Mesothelial cell of epicardium (in vitro differentiated cells): ENCODE results near the gene AAMP. TPM values are rescaled to one million over a fixed set of nuclear protein-coding genes. Genes with fewer than 3 reads are reported as not detected.
A peak's percentile ranks its signal among the peaks of the same experiment; 100 is the strongest.
"Not testable (repeated sequence)": the region's sequence is repeated elsewhere in the genome, so short reads cannot be mapped to it uniquely, and the experiment has no call there.

Experiments
- DNase-seq, 2 experiments: peaks; one replicate each; pipeline ENCODE4 v3.0.0; 2021; ENCODE audit warnings: low spot score in 2 of 2; ENCODE audit not compliant: unreplicated experiment in 2 of 2
- H3K27ac Mint-ChIP-seq: 2 replicates; pipeline ENCODE4 v1.8.0; 2021; ENCODE audit warnings: mixed read lengths
- H3K27me3 Mint-ChIP-seq: 2 replicates; pipeline ENCODE4 v1.8.0; 2021; ENCODE audit warnings: low read depth, mixed read lengths
- H3K36me3 Mint-ChIP-seq: 2 replicates; pipeline ENCODE4 v1.8.0; 2021; ENCODE audit warnings: mixed read lengths
- H3K4me1 Mint-ChIP-seq: 2 replicates; pipeline ENCODE4 v1.8.0; 2021; ENCODE audit warnings: mixed read lengths
- H3K4me3 Mint-ChIP-seq: 2 replicates; pipeline ENCODE4 v1.8.0; 2021; ENCODE audit warnings: mild to moderate bottlenecking, moderate library complexity, mixed read lengths
- H3K9me3 Mint-ChIP-seq: 2 replicates; pipeline ENCODE4 v1.8.0; 2021; ENCODE audit warnings: mixed read lengths
- total RNA-seq: library from RNA; stranded (reverse); gene quantifications from 3 replicates; pipeline ENCODE4 v1.2.1, GENCODE V29; 2021
- TF ChIP-seq, protein P1 (sequence below): fragments of 200-600 bp; sonication (generic); IDR thresholded peaks from one replicate; pipeline ENCODE4 v1.5.0; 2021; ENCODE audit warnings: antibody characterized with exemption; ENCODE audit not compliant: unreplicated experiment

Gene AAMP
- total RNA-seq, 1 donor from 2014 or later: 66.6 TPM

DNA sequence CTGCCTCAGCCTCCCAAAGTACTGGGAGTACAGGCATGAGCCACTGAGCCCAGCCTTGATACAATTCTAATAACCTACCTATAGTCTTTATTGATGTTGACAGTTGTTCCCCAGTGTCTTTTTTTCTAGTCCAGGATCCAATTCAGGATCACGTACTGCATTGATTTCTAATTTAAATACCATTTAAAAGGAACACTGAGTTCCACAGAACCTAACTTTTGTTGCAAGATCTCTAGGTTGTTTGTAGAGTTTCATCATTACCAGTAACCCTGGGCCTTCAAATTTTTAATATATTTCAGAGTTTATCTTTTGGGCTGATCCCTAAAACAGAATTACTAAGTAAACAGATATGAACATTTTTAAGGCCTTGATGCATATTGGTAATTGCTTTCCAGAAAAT is 43.4 kb upstream of the AAMP start:
- H3K27ac Mint-ChIP-seq: peak overlapping the region; percentile 82
- no peaks in the 10 kb centered on the region for H3K36me3 Mint-ChIP-seq
- peaks cover 51% of the 10 kb centered on the region for H3K4me1 Mint-ChIP-seq
- H3K9me3 Mint-ChIP-seq: no peaks in the 10 kb centered on the region
- no peak for DNase-seq
- H3K27me3 Mint-ChIP-seq: no peaks in the 10 kb centered on the region
- H3K4me3 Mint-ChIP-seq: no peak overlapping the region
- TF ChIP-seq, protein P1, sequence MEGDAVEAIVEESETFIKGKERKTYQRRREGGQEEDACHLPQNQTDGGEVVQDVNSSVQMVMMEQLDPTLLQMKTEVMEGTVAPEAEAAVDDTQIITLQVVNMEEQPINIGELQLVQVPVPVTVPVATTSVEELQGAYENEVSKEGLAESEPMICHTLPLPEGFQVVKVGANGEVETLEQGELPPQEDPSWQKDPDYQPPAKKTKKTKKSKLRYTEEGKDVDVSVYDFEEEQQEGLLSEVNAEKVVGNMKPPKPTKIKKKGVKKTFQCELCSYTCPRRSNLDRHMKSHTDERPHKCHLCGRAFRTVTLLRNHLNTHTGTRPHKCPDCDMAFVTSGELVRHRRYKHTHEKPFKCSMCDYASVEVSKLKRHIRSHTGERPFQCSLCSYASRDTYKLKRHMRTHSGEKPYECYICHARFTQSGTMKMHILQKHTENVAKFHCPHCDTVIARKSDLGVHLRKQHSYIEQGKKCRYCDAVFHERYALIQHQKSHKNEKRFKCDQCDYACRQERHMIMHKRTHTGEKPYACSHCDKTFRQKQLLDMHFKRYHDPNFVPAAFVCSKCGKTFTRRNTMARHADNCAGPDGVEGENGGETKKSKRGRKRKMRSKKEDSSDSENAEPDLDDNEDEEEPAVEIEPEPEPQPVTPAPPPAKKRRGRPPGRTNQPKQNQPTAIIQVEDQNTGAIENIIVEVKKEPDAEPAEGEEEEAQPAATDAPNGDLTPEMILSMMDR: no peak

DNA sequence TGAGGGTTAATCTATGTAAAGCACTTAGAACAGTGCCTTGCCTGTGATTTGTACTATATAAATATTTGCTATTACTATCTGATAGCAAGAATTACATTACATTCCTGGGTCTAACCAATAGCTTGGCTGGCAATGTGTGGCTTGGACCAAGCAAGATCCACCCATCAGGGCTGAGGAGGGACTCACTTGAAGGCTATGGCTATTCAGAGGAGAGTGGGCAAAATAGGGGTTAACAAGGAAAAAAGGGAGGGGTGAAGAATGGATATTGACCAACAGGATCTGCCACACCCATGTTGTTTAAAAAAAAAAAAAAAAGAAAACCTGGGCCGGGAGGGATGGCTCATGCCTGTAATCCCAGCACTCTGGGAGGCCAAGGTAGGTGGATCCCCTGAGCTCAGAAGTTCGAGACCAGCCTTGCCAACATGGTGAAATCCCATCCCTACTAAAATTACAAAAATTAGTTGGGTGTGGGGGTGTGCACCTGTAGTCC is 42.4 kb upstream of the AAMP start:
- no peak for DNase-seq
- TF ChIP-seq, protein P1: no peak
- Mint-ChIP-seq H3K4me3 (no peak overlapping the region), H3K4me1 (peaks cover 49% of the 10 kb centered on the region), H3K27me3 (no peaks in the 10 kb centered on the region), H3K36me3 (no peaks in the 10 kb centered on the region), H3K27ac (peak overlapping the region; percentile 94), H3K9me3 (no peaks in the 10 kb centered on the region)

DNA sequence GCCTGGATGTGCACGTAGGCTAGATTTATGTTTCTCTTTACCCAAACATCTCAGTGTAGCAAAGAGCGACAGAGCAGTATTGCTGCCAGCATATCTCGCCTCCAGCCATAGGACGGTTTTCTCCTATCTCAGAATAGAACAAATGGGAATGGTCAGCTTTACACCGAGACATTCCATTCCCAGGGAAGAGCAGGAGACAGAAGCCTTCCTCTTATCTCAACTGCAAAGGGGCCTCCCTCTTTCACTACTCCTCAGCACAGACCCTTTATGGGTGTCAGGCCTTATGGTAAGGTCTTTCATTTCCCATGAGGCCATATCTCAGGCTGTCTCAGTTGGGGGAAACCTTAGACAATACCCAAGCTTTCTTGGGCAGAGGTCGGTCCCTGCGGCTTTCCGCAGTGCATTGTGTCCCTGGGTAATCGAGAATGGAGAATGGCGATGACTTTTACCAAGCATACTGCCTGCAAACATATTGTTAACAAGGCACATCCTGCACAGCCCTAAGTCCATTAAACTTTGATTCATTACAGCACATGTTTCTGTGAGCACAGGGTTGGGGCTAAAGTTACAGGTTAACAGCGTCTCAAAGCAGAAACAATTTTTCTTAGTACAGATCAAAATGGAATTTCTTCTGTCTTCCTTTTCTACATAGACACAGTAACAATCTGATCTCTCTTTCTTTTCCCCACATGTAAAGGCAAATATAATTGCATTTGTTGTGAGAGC is 41.8 kb upstream of the AAMP start:
- Mint-ChIP-seq H3K27ac (peak overlapping the region; percentile 94), H3K4me1 (peaks cover 43% of the 10 kb centered on the region), H3K4me3 (peak overlapping the region; percentile 8)
- not testable (repeated sequence) for H3K9me3 Mint-ChIP-seq, DNase-seq, H3K27me3 Mint-ChIP-seq, H3K36me3 Mint-ChIP-seq

DNA sequence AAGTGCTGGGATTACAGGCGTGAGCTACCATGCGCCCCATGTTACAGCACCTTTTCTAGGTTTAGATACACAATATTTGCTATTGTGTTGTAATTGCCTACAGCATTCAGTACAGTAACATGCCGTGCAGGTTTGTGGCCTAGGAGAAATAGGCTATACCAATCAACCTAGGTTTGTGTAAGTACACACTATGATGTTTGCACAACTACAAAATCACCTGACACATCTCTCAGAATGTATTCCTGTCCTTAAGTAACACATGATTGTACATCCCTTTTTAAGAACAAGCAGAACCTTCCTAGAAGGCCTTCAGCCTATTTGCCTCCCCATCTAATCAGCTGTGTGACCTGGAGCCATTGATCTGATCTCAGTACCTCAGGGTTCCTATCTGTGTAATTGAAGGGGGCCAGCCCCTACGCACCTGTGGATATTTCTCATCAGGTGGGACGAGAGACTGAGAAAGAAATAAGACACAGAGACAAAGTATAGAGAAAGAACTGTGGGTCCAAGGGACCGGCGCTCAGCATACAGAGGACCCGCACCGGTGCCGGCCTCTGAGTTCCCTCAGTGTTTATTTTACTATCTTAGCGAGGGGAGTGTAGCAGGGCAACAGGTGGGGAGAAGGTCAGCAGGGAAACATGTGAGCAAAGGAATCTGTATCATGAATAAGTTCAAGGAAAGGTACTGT is 41.1 kb upstream of the AAMP start:
- TF ChIP-seq, protein P1: no peak
- DNase-seq: no peak
- no peaks in the 10 kb centered on the region for H3K27me3 Mint-ChIP-seq
- peaks cover 38% of the 10 kb centered on the region for H3K4me1 Mint-ChIP-seq
- peak overlapping the region; percentile 94 for H3K27ac Mint-ChIP-seq
- H3K36me3 Mint-ChIP-seq: no peaks in the 10 kb centered on the region
- no peaks in the 10 kb centered on the region for H3K9me3 Mint-ChIP-seq
- H3K4me3 Mint-ChIP-seq: no peak overlapping the region

DNA sequence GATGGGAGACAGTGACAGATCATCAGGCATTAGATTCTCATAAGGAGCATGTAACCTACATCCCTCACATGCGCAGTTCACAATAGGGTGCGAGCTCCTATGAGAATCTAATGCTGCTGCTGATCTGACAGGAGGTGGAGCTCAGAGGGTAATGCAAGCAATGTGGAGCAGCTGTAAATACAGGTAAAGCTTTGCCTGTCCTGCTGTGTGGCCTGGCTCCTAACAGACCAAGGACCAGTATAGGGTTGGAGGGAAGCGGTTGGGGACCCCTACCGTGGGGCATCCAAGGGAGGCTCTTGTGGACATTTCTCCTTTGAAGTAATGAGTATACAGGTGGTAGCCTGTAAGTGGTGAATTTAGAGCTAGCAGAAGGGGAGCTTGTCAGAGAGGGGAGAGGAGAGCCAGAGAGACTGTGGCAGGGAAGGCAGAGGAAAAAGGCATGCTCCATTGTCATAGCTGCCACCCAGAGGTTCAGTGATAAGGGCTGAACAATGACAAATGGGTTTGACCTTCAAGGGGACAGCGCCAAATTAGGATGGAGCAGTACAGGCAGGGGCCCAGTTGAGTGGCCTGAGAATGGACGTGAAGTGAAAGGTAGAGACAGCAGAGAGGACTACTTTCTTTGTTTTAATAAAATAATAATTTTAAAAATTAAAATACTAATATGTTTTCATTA is 37.6 kb upstream of the AAMP start:
- Mint-ChIP-seq H3K27me3 (no peaks in the 10 kb centered on the region), H3K4me3 (no peak overlapping the region), H3K27ac (peak overlapping the region; percentile 55), H3K9me3 (no peaks in the 10 kb centered on the region), H3K36me3 (no peaks in the 10 kb centered on the region), H3K4me1 (peaks cover 29% of the 10 kb centered on the region)
- no peak for DNase-seq
- TF ChIP-seq, protein P1: no peak
